Coronary artery (tissue), 2 donors: ENCODE results near the gene SBF1.
"Not testable (repeated sequence)": the region's sequence is repeated elsewhere in the genome, so short reads cannot be mapped to it uniquely, and the experiment has no call there.

Experiments used
- DNase-seq: peaks from one replicate; pipeline ENCODE4 v3.0.0-alpha.2; 2017; ENCODE audit warnings: low spot score
- H3K27ac ChIP-seq, 2 donors: fragments of 200-600 bp; sonication (generic); one replicate each; pipeline ENCODE4 v1.5.1; 2016 to 2019
- H3K4me3 ChIP-seq: fragments of 200-600 bp; sonication (generic); 2 replicates; pipeline ENCODE4 v1.5.1; 2016; ENCODE audit warnings: mild to moderate bottlenecking, moderate library complexity
- CTCF ChIP-seq: fragments of 200-600 bp; sonication (generic); IDR thresholded peaks from one replicate; pipeline ENCODE4 v1.5.1; 2019; ENCODE audit warnings: antibody characterized with exemption

Gene SBF1

GRCh38 chr22:50398831-50399648, 75.8 kb downstream of the SBF1 start:
- no peak for DNase-seq
- no peak overlapping the region for H3K4me3 ChIP-seq
- TF ChIP-seq CTCF: no peak

GRCh38 chr22:50397371-50398060, 77.3 kb downstream of the SBF1 start:
- not testable (repeated sequence) for DNase-seq, H3K27ac ChIP-seq, H3K4me3 ChIP-seq

More at GRCh38 chr22:50398831-50399648, 75.8 kb downstream of the SBF1 start:
- H3K27ac ChIP-seq: peak overlapping the region in 1 of 2 donors; percentile 75

GRCh38 chr22:50396751-50397370, 78.0 kb downstream of the SBF1 start:
- Histone ChIP-seq H3K4me3 (no peak overlapping the region), H3K27ac (no peak overlapping the region)
- DNase-seq: no peak
- no peak for TF ChIP-seq CTCF
